NCI-H1048 (cell line): Measurements from ENCODE around the gene WDR5B.
"Not testable (repeated sequence)": the region's sequence is repeated elsewhere in the genome, so short reads cannot be mapped to it uniquely, and the experiment has no call there.

Experiments used
- DNase-seq: peaks from one replicate; lab custom pipeline; 2025; lab: John Stamatoyannopoulos, UW

WDR5B gene

DNA sequence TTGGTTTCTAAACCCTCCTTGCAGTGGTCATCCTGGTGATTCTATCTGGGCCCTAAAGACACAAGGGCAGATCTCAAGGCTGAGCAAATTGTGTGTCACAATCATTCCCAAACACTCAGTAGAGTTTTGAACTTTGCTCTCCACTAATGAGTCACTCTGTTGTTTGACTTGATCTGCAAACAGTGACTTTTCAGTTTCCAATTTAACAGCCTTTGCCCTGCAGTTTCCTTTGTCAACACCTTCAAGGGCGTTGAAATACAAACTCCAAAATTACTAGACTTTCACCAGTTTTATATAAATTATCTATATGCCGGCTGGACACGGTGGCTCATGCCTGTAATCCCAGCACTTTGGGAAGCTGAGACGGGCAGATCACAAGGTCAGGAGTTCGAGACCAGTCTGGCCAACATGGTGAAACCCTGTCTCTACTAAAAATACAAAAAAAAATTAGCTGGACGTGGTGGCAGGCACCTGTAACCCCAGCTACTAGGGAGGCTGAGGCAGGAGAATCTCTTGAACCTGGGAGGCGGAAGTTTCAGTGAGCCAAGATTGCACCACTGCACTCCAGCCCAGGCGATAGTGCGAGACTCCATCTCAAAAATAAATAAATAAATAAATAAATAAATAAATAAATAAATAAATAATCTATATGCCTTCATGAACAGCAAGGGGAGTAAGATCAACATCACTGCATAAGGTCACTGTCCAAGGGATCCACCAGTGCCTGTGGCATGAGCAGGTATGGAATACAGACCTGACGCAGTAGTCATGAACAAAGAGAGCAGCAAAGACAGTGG is 50.1 kb downstream of the WDR5B start:
- not testable (repeated sequence) for DNase-seq

DNA sequence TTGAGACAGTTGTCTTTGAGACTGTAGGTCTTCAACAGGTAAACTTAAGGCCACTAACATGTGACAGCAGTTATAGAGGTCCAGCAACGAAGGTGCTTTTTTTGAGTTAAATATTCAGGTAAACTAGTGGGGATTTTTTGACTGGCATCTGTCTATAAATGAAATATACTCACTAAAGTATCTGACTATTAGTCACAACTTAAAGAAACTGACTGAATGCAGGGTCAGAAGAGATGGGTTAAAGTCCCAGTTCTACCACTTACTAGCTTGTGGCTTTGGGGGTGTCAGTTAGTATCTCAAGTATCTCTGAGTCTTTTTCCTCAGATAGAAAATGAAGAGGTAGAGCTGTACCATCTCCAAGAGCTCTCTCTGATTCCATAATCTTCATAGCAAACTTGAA is 50.8 kb downstream of the WDR5B start:
- no peak for DNase-seq

DNA sequence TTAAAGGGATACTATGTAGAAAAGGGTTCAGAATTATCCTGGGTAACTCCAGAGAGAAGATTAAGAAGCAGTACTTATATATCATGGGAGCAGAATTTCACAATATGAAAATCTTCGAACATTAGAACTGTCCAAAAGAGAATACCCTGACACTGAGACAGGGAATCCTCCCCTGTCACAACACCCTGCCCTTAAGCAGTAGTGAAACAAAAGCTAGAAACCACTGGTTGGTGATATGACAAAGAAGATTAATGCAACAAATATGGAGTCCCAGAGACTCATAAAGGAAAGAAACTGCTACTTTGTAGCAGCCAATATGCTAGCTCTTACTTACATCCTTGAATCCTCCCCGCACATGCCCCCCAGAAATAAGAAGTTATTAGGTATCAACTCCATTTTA is 51.4 kb downstream of the WDR5B start:
- no peak for DNase-seq
